ENCODE data around the gene ANKMY2.

GRCh38 chr7:16660702-16661464 is 15.3 kb upstream of the ANKMY2 start:
- TF ChIP-seq CTCF (IDR thresholded peaks at IDR 0.05) (no peak), POLR2A (IDR thresholded peaks at IDR 0.05) (no peak)

Measured in right lobe of liver (tissue), 4 donors.